SK-N-SH (cell line): Measurements from ENCODE around the gene LPIN2. TPM values are rescaled to one million over a fixed set of nuclear protein-coding genes. Genes with fewer than 3 reads are reported as not detected.
"Not testable (repeated sequence)": the region's sequence is repeated elsewhere in the genome, so short reads cannot be mapped to it uniquely, and the experiment has no call there.

Experiments used
- CTCF ChIA-PET: fragments of 300-600, 350-600 bp; formaldehyde crosslinking; extraction: SDS; loops from one replicate; lab custom pipeline; 2021; lab: Yijun Ruan, JAX
- POLR2A ChIA-PET: fragments of 350-600 bp; sonication (Branson Sonifier 250); formaldehyde crosslinking; extraction: SDS; loops from one replicate; lab custom pipeline; 2020; ENCODE audit warnings: antibody characterized with exemption, inconsistent platforms; lab: Yijun Ruan, JAX
- DNase-seq: peaks from one replicate; pipeline ENCODE4 v3.0.0; 2012
- H2AFZ ChIP-seq: fragments of 200-600 bp; sonication (generic); 2 replicates; pipeline ENCODE4 v1.8.1; 2016; ENCODE audit warnings: antibody characterized with exemption, mild to moderate bottlenecking, low read depth
- H3F3A ChIP-seq: fragments of 200-600 bp; sonication (generic); replicated peaks from 2 replicates; pipeline ENCODE3; 2016; ENCODE audit warnings: antibody characterized with exemption, mild to moderate bottlenecking; ENCODE audit not compliant: insufficient read depth
- H3K27ac ChIP-seq, 2 experiments: fragments of 200-500 bp in 1 of 2; fragments of 200-600 bp in 1 of 2; sonication (Bioruptor generic) in 1 of 2; sonication (generic), shearing (Covaris generic) in 1 of 2; 2 replicates each; pipeline versions ENCODE4 v1.5.1 to v1.6.1; 2014 to 2016; ENCODE audit warnings: low read depth in 2 of 2, inconsistent platforms in 1 of 2, low read length in 1 of 2, mild to moderate bottlenecking in 1 of 2, mixed read lengths in 1 of 2
- H3K27me3 ChIP-seq: fragments of 200-600 bp; sonication (generic), shearing (Covaris generic); 2 replicates; pipeline ENCODE4 v1.6.1; 2016; ENCODE audit warnings: mixed run types; ENCODE audit not compliant: insufficient read depth
- H3K36me3 ChIP-seq, 2 experiments: fragments of 200-500 bp in 1 of 2; fragments of 200-600 bp in 1 of 2; sonication (Bioruptor generic) in 1 of 2; sonication (generic) in 1 of 2; replicated peaks in 1 of 2; 2 replicates each; pipeline versions ENCODE3 to v1.5.1; 2014 to 2016; ENCODE audit warnings: low read length in 1 of 2, mild to moderate bottlenecking in 1 of 2; ENCODE audit not compliant: insufficient read depth in 2 of 2, control insufficient read depth in 1 of 2
- H3K4me1 ChIP-seq, 2 experiments: fragments of 200-500 bp in 1 of 2; fragments of 200-600 bp in 1 of 2; sonication (Bioruptor generic) in 1 of 2; sonication (generic), shearing (Covaris generic) in 1 of 2; 2 replicates each; pipeline versions ENCODE4 v1.5.1 to v1.6.1; 2014 to 2016; ENCODE audit warnings: low read depth in 1 of 2, low read length in 1 of 2, mixed run types in 1 of 2; ENCODE audit not compliant: insufficient read depth in 2 of 2, control insufficient read depth in 1 of 2
- H3K4me2 ChIP-seq: fragments of 200-600 bp; sonication (generic), shearing (Covaris generic); 2 replicates; pipeline ENCODE4 v1.6.1; 2017; ENCODE audit warnings: mixed run types
- H3K4me3 ChIP-seq, 2 experiments: fragments of 200-500 bp in 1 of 2; fragments of 200-600 bp in 1 of 2; sonication (Bioruptor generic) in 1 of 2; sonication (generic), shearing (Covaris generic) in 1 of 2; 2 replicates each; pipeline versions ENCODE4 v1.5.1 to v1.8.1; 2014 to 2016; ENCODE audit warnings: low read depth in 2 of 2, inconsistent platforms in 1 of 2, low read length in 1 of 2, mild to moderate bottlenecking in 1 of 2, mixed read lengths in 1 of 2, moderate library complexity in 1 of 2
- H3K79me2 ChIP-seq: fragments of 200-600 bp; sonication (generic); 2 replicates; pipeline ENCODE4 v1.8.1; 2017; ENCODE audit warnings: mild to moderate bottlenecking; ENCODE audit not compliant: insufficient read depth
- H3K9ac ChIP-seq: fragments of 200-600 bp; sonication (generic); 2 replicates; pipeline ENCODE4 v1.6.1; 2017; ENCODE audit warnings: mixed run types
- H3K9me2 ChIP-seq: fragments of 200-600 bp; sonication (generic); 2 replicates; pipeline ENCODE4 v1.6.1; 2017; ENCODE audit warnings: mixed run types
- H3K9me3 ChIP-seq: fragments of 200-600 bp; sonication (generic); 2 replicates; pipeline ENCODE4 v1.6.1; 2017; ENCODE audit warnings: mixed run types, mild to moderate bottlenecking, moderate library complexity
- H4K20me1 ChIP-seq: fragments of 200-600 bp; sonication (generic); 2 replicates; pipeline ENCODE4 v1.6.1; 2017; ENCODE audit warnings: mild to moderate bottlenecking, mixed run types; ENCODE audit not compliant: insufficient read depth
- ELF1 ChIP-seq: IDR thresholded peaks from 2 replicates; pipeline ENCODE4 v1.4.0; 2012
- EP300 ChIP-seq, 2 experiments: IDR thresholded peaks; 2 replicates each; pipeline versions ENCODE4 v1.4.0 to v1.6.1; 2012; ENCODE audit warnings: borderline replicate concordance in 1 of 2, low read depth in 1 of 2, low read length in 1 of 2
- FOXJ3 ChIP-seq: sonication (generic); formaldehyde crosslinking; IDR thresholded peaks from 2 replicates; pipeline ENCODE4 v1.5.1; 2020; ENCODE audit warnings: mild to moderate bottlenecking, missing genetic modification reagents
- MXI1 ChIP-seq: IDR thresholded peaks from 2 replicates; pipeline ENCODE4 v1.6.1; 2012; ENCODE audit warnings: mild to moderate bottlenecking, low read depth, low read length, improper control_type of control experiment
- NFIC ChIP-seq: IDR thresholded peaks from 2 replicates; pipeline ENCODE4 v1.4.0; 2012; ENCODE audit warnings: borderline replicate concordance
- RXRA ChIP-seq: IDR thresholded peaks from 2 replicates; pipeline ENCODE4 v1.4.0; 2012; ENCODE audit warnings: low read depth, mild to moderate bottlenecking, borderline replicate concordance
- SMC3 ChIP-seq: IDR thresholded peaks from 2 replicates; pipeline ENCODE4 v1.6.1; 2012; ENCODE audit warnings: low read depth, low read length, improper control_type of control experiment
- TAF1 ChIP-seq: IDR thresholded peaks from 2 replicates; pipeline ENCODE4 v1.6.1; 2012; ENCODE audit warnings: low read depth, mild to moderate bottlenecking, low read length, moderate library complexity, borderline replicate concordance
- USF2 ChIP-seq: fragments of 150-350 bp; IDR thresholded peaks from 2 replicates; pipeline ENCODE4 v1.6.1; 2017; ENCODE audit warnings: antibody characterized with exemption, low read length, low read depth, borderline replicate concordance
- ZBTB33 ChIP-seq: IDR thresholded peaks from 2 replicates; pipeline ENCODE4 v1.4.0; 2012; ENCODE audit warnings: low read depth, borderline replicate concordance
- WGBS: methylation state at CpG from one replicate; pipeline ENCODE4 v1.1.6; 2017; ENCODE audit warnings: low lambda C conversion rate; 5-methylcytosine and 5-hydroxymethylcytosine counted together
- polyA plus RNA-seq, 3 experiments: library from polyadenylated mRNA; depleted of rRNA; stranded (reverse); fragments of >200 nt; gene quantifications; 2 replicates each; pipeline ENCODE4 v1.2.3, GENCODE V29; 2012

The LPIN2 gene
- polyA plus RNA-seq, 1 of the 3 experiments (the other 2 are of a cell fraction): 19.3 TPM

- H4K20me1 ChIP-seq: peaks cover 6% of the 10 kb centered on the region; the same call in 1 of the 2 replicates
- peaks cover 4% of the 10 kb centered on the region; the same call in 1 of the 2 replicates for H3K9me3 ChIP-seq
- H3K4me3 ChIP-seq: no peak overlapping the region
- no peak overlapping the region for H3K4me2 ChIP-seq
- POLR2A ChIA-PET: no interaction called here
- peaks cover 6 to 15% of the 10 kb centered on the region in 2 experiments for H3K4me1 ChIP-seq
- H3K27me3 ChIP-seq: no peaks in the 10 kb centered on the region
- CTCF ChIA-PET: interaction anchor here (1.2 to 2.4 kb wide), 2 partner anchors 55 to 60 kb away, joined by 3 to 9 read pairs; no protein-coding TSS in a partner anchor
- peaks cover 11 to 38% of the 10 kb centered on the region in 2 experiments for H3K36me3 ChIP-seq
- peaks cover 4% of the 10 kb centered on the region for H3F3A ChIP-seq
- H3K27ac ChIP-seq: no peak overlapping the region
- no peaks in the 10 kb centered on the region for H3K9me2 ChIP-seq
- peaks cover 99% of the 10 kb centered on the region for H3K79me2 ChIP-seq
- DNase-seq: no peak
- WGBS: 87% methylated on average over 3 of the region's 3 CpGs
- H2AFZ ChIP-seq: no peak overlapping the region
- TF ChIP-seq SMC3 (no peak), ZBTB33 (no peak), RXRA (no peak), FOXJ3 (no peak), MXI1 (no peak), NFIC (no peak), TAF1 (no peak), EP300 (IDR thresholded peaks at IDR 0.05; ENCODE audit: borderline replicate concordance in 1 of 2, low read depth in 1 of 2, low read length in 1 of 2) (no peak), ELF1 (no peak), USF2 (no peak)
- TF ChIP-seq, all 33 proteins: peak for 0
- no peak overlapping the region for H3K9ac ChIP-seq
Observed at GRCh38 chr18:3007491-3007890, 5.5 kb downstream of the LPIN2 start.

- Histone ChIP-seq H2AFZ (no peak overlapping the region), H3F3A (no peaks in the 10 kb centered on the region), H3K4me1 (0 out of 4 replicates have a peak, but pooled peaks cover 0 to 3% of the 10 kb centered on the region in 2 experiments), H3K27ac (no peak overlapping the region), H3K4me2 (no peak overlapping the region), H3K79me2 (peaks cover 99% of the 10 kb centered on the region), H3K4me3 (no peak overlapping the region), H3K9me2 (no peaks in the 10 kb centered on the region), H3K9me3 (peaks cover 4% of the 10 kb centered on the region; the same call in 1 of the 2 replicates), H3K36me3 (peaks cover 15 to 49% of the 10 kb centered on the region in 2 experiments), H3K9ac (no peak overlapping the region), H3K27me3 (no peaks in the 10 kb centered on the region), H4K20me1 (peaks cover 6% of the 10 kb centered on the region; the same call in 1 of the 2 replicates)
- TF ChIP-seq RXRA: no peak
- ChIA-PET CTCF (no interaction called here), POLR2A (no interaction called here)
- no peak for DNase-seq
- WGBS: 95% methylated on average over 4 of the region's 6 CpGs
Observed at GRCh38 chr18:3005462-3005861, 7.5 kb downstream of the LPIN2 start.

- H3F3A ChIP-seq, H4K20me1 ChIP-seq, H2AFZ ChIP-seq, H3K9me2 ChIP-seq, H3K4me1 ChIP-seq, H3K4me2 ChIP-seq, POLR2A ChIA-PET, H3K9me3 ChIP-seq, DNase-seq, CTCF ChIA-PET, H3K9ac ChIP-seq, H3K27ac ChIP-seq, H3K27me3 ChIP-seq, H3K4me3 ChIP-seq: not testable (repeated sequence)
- peaks cover 98% of the 10 kb centered on the region for H3K79me2 ChIP-seq
- WGBS: 92% methylated on average over 8 of the region's 8 CpGs
- peaks cover 15 to 46% of the 10 kb centered on the region in 2 experiments for H3K36me3 ChIP-seq
Observed at GRCh38 chr18:3003766-3004165, 9.2 kb downstream of the LPIN2 start.
